SK-N-SH (cell line): Measurements from ENCODE around the gene SLC13A4.

Source experiments
- EP300 ChIP-seq, 2 experiments: IDR thresholded peaks; 2 replicates each; pipeline versions ENCODE4 v1.4.0 to v1.6.1; 2012; ENCODE audit warnings: borderline replicate concordance in 1 of 2, low read depth in 1 of 2, low read length in 1 of 2
- FOXM1 ChIP-seq: IDR thresholded peaks from 2 replicates; pipeline ENCODE4 v1.4.0; 2012; ENCODE audit warnings: low read depth, mild to moderate bottlenecking
- POLR2AphosphoS5 ChIP-seq: IDR thresholded peaks from 2 replicates; pipeline ENCODE4 v1.6.1; 2012; ENCODE audit warnings: low read depth, low read length
- RAD21 ChIP-seq: IDR thresholded peaks from 2 replicates; pipeline ENCODE4 v1.6.1; 2012; ENCODE audit warnings: mild to moderate bottlenecking, low read length
- SIN3A ChIP-seq: IDR thresholded peaks from 2 replicates; pipeline ENCODE4 v1.6.1; 2012; ENCODE audit warnings: low read depth, mild to moderate bottlenecking, low read length, moderate library complexity, borderline replicate concordance
- TAF1 ChIP-seq: IDR thresholded peaks from 2 replicates; pipeline ENCODE4 v1.6.1; 2012; ENCODE audit warnings: low read depth, mild to moderate bottlenecking, low read length, moderate library complexity, borderline replicate concordance
- USF1 ChIP-seq: IDR thresholded peaks from 2 replicates; pipeline ENCODE4 v1.4.0; 2012; ENCODE audit warnings: low read depth, borderline replicate concordance
- YY1 ChIP-seq: IDR thresholded peaks from 2 replicates; pipeline ENCODE4 v1.4.0; 2012; ENCODE audit warnings: low read depth, mild to moderate bottlenecking
- TF ChIP-seq, protein P1 (sequence below): fragments of 200-600 bp; sonication (generic); IDR thresholded peaks from 2 replicates; pipeline ENCODE4 v1.6.1; 2017; ENCODE audit warnings: antibody characterized with exemption, mild to moderate bottlenecking, moderate library complexity

DNA sequence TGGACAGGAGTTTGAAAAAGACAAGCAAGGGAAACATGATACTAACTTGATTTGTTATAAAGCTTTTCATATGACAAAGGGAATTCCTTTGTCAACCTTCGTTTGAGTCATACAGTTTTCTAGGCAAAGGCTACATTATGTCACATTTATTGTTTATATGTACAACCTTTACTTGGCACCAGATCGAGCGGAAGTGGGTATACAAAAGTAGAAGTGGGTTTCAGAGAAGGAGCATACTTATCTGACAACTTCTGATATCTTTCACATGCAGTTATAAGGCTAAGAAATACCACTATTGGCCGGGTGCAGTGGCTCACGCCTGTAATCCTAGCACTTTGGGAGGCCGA lies 54.7 kb downstream of the SLC13A4 start:
- TF ChIP-seq POLR2AphosphoS5 (no peak; the same call in 1 of the 2 replicates), RAD21 (no peak), USF1 (no peak), FOXM1 (no peak), EP300 (IDR thresholded peaks at IDR 0.05; ENCODE audit: borderline replicate concordance in 1 of 2, low read depth in 1 of 2, low read length in 1 of 2) (0 out of 4 replicates have a peak, but pooled peaks of 1 of the 2 experiments have one; percentile 43), SIN3A (no peak), TAF1 (no peak), YY1 (no peak)
- TF ChIP-seq, protein P1, sequence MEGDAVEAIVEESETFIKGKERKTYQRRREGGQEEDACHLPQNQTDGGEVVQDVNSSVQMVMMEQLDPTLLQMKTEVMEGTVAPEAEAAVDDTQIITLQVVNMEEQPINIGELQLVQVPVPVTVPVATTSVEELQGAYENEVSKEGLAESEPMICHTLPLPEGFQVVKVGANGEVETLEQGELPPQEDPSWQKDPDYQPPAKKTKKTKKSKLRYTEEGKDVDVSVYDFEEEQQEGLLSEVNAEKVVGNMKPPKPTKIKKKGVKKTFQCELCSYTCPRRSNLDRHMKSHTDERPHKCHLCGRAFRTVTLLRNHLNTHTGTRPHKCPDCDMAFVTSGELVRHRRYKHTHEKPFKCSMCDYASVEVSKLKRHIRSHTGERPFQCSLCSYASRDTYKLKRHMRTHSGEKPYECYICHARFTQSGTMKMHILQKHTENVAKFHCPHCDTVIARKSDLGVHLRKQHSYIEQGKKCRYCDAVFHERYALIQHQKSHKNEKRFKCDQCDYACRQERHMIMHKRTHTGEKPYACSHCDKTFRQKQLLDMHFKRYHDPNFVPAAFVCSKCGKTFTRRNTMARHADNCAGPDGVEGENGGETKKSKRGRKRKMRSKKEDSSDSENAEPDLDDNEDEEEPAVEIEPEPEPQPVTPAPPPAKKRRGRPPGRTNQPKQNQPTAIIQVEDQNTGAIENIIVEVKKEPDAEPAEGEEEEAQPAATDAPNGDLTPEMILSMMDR = no peak
